Lung (tissue), 12 donors: ENCODE data around the gene ASS1. TPM values are rescaled to one million over a fixed set of nuclear protein-coding genes. Genes with fewer than 3 reads are reported as not detected.

Source experiments
- ATAC-seq: fragments of 200-7000 bp; cut with Tn5 transposase; one replicate; pipeline ENCODE4 v1.9.1; 2020; ENCODE audit warnings: moderate number of reproducible peaks; ENCODE audit not compliant: insufficient read depth, low FRiP score
- DNase-seq, 3 donors: peaks; one replicate each; pipeline ENCODE4 v3.0.0-alpha.2; 2013 to 2017
- H3K27ac ChIP-seq, 2 donors: one replicate each; pipeline ENCODE4 v1.5.1; 2013; ENCODE audit warnings: mild to moderate bottlenecking in 2 of 2, moderate library complexity in 2 of 2, control low read depth in 1 of 2, inconsistent platforms in 1 of 2, low read depth in 1 of 2, low read length in 1 of 2
- H3K27me3 ChIP-seq, 3 donors: one replicate each; pipeline ENCODE4 v1.5.1; 2013; ENCODE audit warnings: low read length in 2 of 3; ENCODE audit not compliant: control insufficient read depth in 3 of 3, insufficient read depth in 3 of 3
- H3K36me3 ChIP-seq, 4 donors: one replicate each; pipeline ENCODE4 v1.5.1; 2013; ENCODE audit warnings: low read length in 4 of 4, mild to moderate bottlenecking in 1 of 4, moderate library complexity in 1 of 4; ENCODE audit not compliant: control insufficient read depth in 4 of 4, insufficient read depth in 4 of 4
- H3K4me1 ChIP-seq, 5 donors: one replicate each; pipeline ENCODE4 v1.5.1; 2013; ENCODE audit warnings: low read length in 5 of 5, mild to moderate bottlenecking in 2 of 5, moderate library complexity in 1 of 5; ENCODE audit not compliant: control insufficient read depth in 5 of 5, insufficient read depth in 5 of 5
- H3K4me3 ChIP-seq: one replicate; pipeline ENCODE4 v1.5.1; 2013; ENCODE audit warnings: mild to moderate bottlenecking, control low read depth, moderate library complexity
- H3K9ac ChIP-seq, 2 donors: one replicate each; pipeline ENCODE4 v1.5.1; 2013; ENCODE audit warnings: low read length in 2 of 2, control low read depth in 1 of 2; ENCODE audit not compliant: insufficient read depth in 1 of 2
- H3K9me3 ChIP-seq, 4 donors: one replicate each; pipeline ENCODE4 v1.5.1; 2013; ENCODE audit warnings: low read length in 3 of 4, mild to moderate bottlenecking in 1 of 4, moderate library complexity in 1 of 4; ENCODE audit not compliant: control insufficient read depth in 4 of 4, insufficient read depth in 3 of 4
- WGBS, 2 donors: extraction: QIAGEN DNeasy Blood & Tissue Kit; methylation state at CpG; one replicate each; pipeline ENCODE4 v1.1.7; 2013; 5-methylcytosine and 5-hydroxymethylcytosine counted together
- polyA plus RNA-seq, 2 donors: library from polyadenylated mRNA; stranded (reverse); fragments of 200-250 nt; gene quantifications; one replicate each; pipeline ENCODE4 v1.2.1, GENCODE V29; 2013
- total RNA-seq, 2 donors: library from RNA; depleted of rRNA in 1 of 2; stranded (reverse); fragments of >200 nt in 1 of 2; gene quantifications; one replicate each; pipeline ENCODE4 v1.2.1, GENCODE V29; 2014 to 2021
- TF ChIP-seq, protein P1 (sequence below): IDR thresholded peaks from 2 replicates; pipeline ENCODE4 v1.5.1; 2012; ENCODE audit warnings: mild to moderate bottlenecking; ENCODE audit errors: control extremely low read depth, extremely low read depth
- donor health status: control.
- donor health status: control.
- donor health status: Bipolar disorder and iron deficiency.
- donor health status: healthy.
- donor health status: DM: yes; HTN: yes; CAD: no.

Gene ASS1
- total and polyA plus RNA-seq, 4 donors = 51.2 to 165 (median 112) TPM

DNA sequence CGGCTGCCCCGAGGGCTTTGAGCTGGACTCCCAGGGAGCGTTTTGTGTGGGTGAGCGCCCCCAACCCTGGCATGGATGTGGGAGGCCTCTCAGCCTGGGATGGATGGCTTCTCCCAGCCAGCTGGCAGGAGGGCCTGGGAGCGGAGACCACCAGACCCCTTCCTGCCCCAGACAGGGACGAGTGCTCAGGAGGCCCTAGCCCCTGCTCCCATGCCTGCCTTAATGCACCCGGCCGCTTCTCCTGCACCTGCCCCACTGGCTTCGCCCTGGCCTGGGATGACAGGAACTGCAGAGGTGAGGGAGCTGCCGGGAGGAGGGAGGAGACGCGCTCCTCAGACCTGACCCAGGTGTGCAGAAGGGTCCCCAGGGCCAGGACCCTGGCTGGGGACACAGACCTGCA is 17.4 kb upstream of the ASS1 start:
- no peak for ATAC-seq

GRCh38 chr9:130428086-130428665 is 16.6 kb upstream of the ASS1 start:
- 90 to 95% methylated on average over 20 of the region's 20 CpGs for WGBS, 2 donors
- Histone ChIP-seq H3K27me3 (peaks cover 0 to 13% (median 7%) of the 10 kb centered on the region in 3 donors), H3K4me1 (peaks cover 0 to 10% (median 0%) of the 10 kb centered on the region in 5 donors), H3K27ac (no peak overlapping the region), H3K36me3 (no peaks in the 10 kb centered on the region), H3K9ac (no peak overlapping the region), H3K4me3 (no peak overlapping the region), H3K9me3 (peaks cover 0 to 9% (median 0%) of the 10 kb centered on the region in 4 donors)
- DNase-seq (no peak), ATAC-seq (no peak)
- TF ChIP-seq, protein P1, sequence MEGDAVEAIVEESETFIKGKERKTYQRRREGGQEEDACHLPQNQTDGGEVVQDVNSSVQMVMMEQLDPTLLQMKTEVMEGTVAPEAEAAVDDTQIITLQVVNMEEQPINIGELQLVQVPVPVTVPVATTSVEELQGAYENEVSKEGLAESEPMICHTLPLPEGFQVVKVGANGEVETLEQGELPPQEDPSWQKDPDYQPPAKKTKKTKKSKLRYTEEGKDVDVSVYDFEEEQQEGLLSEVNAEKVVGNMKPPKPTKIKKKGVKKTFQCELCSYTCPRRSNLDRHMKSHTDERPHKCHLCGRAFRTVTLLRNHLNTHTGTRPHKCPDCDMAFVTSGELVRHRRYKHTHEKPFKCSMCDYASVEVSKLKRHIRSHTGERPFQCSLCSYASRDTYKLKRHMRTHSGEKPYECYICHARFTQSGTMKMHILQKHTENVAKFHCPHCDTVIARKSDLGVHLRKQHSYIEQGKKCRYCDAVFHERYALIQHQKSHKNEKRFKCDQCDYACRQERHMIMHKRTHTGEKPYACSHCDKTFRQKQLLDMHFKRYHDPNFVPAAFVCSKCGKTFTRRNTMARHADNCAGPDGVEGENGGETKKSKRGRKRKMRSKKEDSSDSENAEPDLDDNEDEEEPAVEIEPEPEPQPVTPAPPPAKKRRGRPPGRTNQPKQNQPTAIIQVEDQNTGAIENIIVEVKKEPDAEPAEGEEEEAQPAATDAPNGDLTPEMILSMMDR = no peak

More for the DNA sequence above, 17.4 kb upstream of the ASS1 start:
- peaks cover 0 to 12% (median 0%) of the 10 kb centered on the region in 5 donors for H3K4me1 ChIP-seq
- TF ChIP-seq, protein P1 = no peak
- H3K9me3 ChIP-seq = peaks cover 0 to 9% (median 0%) of the 10 kb centered on the region in 4 donors
- DNase-seq = no peak
- WGBS, 2 donors = 90 to 94% methylated on average over 10 to 12 of the region's 12 CpGs
- no peak overlapping the region for H3K9ac ChIP-seq
- no peak overlapping the region for H3K27ac ChIP-seq
- H3K27me3 ChIP-seq = peaks cover 0 to 5% (median 2%) of the 10 kb centered on the region in 3 donors
- H3K36me3 ChIP-seq = no peaks in the 10 kb centered on the region
- no peak overlapping the region for H3K4me3 ChIP-seq

DNA sequence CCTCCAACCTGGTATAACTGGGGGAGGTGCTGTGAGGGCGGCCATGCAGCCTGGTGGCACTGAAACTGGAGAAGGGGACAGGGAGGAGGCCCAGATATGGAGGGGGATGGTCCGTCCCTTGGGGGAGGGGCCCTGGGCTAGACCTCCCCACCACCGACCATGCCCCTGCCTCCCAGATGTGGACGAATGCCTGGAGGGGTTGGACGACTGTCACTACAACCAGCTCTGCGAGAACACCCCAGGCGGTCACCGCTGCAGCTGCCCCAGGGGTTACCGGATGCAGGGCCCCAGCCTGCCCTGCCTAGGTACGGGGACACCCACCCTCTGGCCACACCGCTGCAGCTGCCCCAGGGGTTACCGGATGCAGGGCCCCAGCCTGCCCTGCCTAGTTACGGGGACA is 15.4 kb upstream of the ASS1 start:
- 90 to 94% methylated on average over 11 to 13 of the region's 13 CpGs for WGBS, 2 donors
- H3K9me3 ChIP-seq = peaks cover 0 to 9% (median 0%) of the 10 kb centered on the region in 4 donors
- no peak overlapping the region for H3K9ac ChIP-seq
- ATAC-seq = no peak
- peaks cover 0 to 10% (median 0%) of the 10 kb centered on the region in 5 donors for H3K4me1 ChIP-seq
- no peak for DNase-seq
- TF ChIP-seq, protein P1 = no peak
- no peaks in the 10 kb centered on the region for H3K36me3 ChIP-seq
- H3K4me3 ChIP-seq = no peak overlapping the region
- no peak overlapping the region for H3K27ac ChIP-seq
- H3K27me3 ChIP-seq = peaks cover 3 to 23% (median 13%) of the 10 kb centered on the region in 3 donors
